Subcutaneous adipose tissue (tissue), 4 donors: Measurements from ENCODE around the gene IGF2BP2. TPM values are rescaled to one million over a fixed set of nuclear protein-coding genes. Genes with fewer than 3 reads are reported as not detected.

Source experiments
- CTCF ChIP-seq: fragments of 450-650 bp; IDR thresholded peaks from one replicate; pipeline ENCODE4 v1.5.1; 2016; ENCODE audit warnings: low read depth, mild to moderate bottlenecking, control low read depth, antibody characterized with exemption, moderate library complexity
- total RNA-seq, 4 donors: library from RNA; depleted of rRNA; stranded (reverse); fragments of >200 nt; gene quantifications; one replicate each; pipeline ENCODE4 v1.1.0, GENCODE V29; 2016

Gene IGF2BP2
- total RNA-seq, 4 donors from 2014 or later = 11.3 to 30.0 (median 26.9) TPM

- no peak for TF ChIP-seq CTCF
Observed at GRCh38 chr3:185717627-185718402, 107.0 kb downstream of the IGF2BP2 start.

- TF ChIP-seq CTCF = no peak
Observed at GRCh38 chr3:185717121-185717520, 107.7 kb downstream of the IGF2BP2 start.

GRCh38 chr3:185716436-185717108 lies 108.3 kb downstream of the IGF2BP2 start:
- no peak for TF ChIP-seq CTCF

- TF ChIP-seq CTCF = no peak
Observed at GRCh38 chr3:185715091-185715490, 109.8 kb downstream of the IGF2BP2 start.

GRCh38 chr3:185714085-185714484 lies 110.8 kb downstream of the IGF2BP2 start:
- no peak for TF ChIP-seq CTCF

GRCh38 chr3:185713015-185713414 lies 111.8 kb downstream of the IGF2BP2 start:
- TF ChIP-seq CTCF = no peak

- TF ChIP-seq CTCF = no peak
Observed at GRCh38 chr3:185712337-185712736, 112.5 kb downstream of the IGF2BP2 start.
